Activated T-cell treated with anti-CD3 and anti-CD28 coated beads, Interleukin-2, amount 50 U/mL, for 72 hours (primary cell): ENCODE measurements around the gene ANKRD30B. TPM values are rescaled to one million over a fixed set of nuclear protein-coding genes. Genes with fewer than 3 reads are reported as not detected.
"Not testable (repeated sequence)": the region's sequence is repeated elsewhere in the genome, so short reads cannot be mapped to it uniquely, and the experiment has no call there.

Experiments used
- ATAC-seq, 2 donors: fragments of 150-1000 bp; cut with Tn5 transposase; replicated peaks in 1 of 2; 2 replicates each; pipeline ENCODE4 v1.10.0; 2021; ENCODE audit warnings: moderate library complexity in 2 of 2, mild to moderate bottlenecking in 1 of 2
- DNase-seq, 2 donors: peaks; one replicate each; pipeline ENCODE4 v3.0.0; 2021 to 2022; ENCODE audit warnings: mixed read lengths in 1 of 2
- H3K27ac Mint-ChIP-seq: one replicate; pipeline ENCODE4 v1.8.0; 2022; ENCODE audit warnings: mild to moderate bottlenecking, moderate library complexity, mixed read lengths
- H3K27me3 Mint-ChIP-seq: one replicate; pipeline ENCODE4 v1.8.0; 2022; ENCODE audit warnings: low read depth, mixed read lengths
- H3K36me3 Mint-ChIP-seq, 2 donors: one replicate each; pipeline ENCODE4 v1.8.0; 2022; ENCODE audit warnings: mixed read lengths in 2 of 2, mild to moderate bottlenecking in 1 of 2; ENCODE audit not compliant: insufficient read depth in 2 of 2
- H3K4me1 Mint-ChIP-seq: one replicate; pipeline ENCODE4 v1.8.0; 2022; ENCODE audit warnings: low read depth, mixed read lengths
- H3K4me3 Mint-ChIP-seq, 2 donors: one replicate each; pipeline ENCODE4 v1.8.0; 2022; ENCODE audit warnings: mild to moderate bottlenecking in 2 of 2, mixed read lengths in 2 of 2, moderate library complexity in 2 of 2
- H3K9me3 Mint-ChIP-seq, 2 donors: one replicate each; pipeline ENCODE4 v1.8.0; 2022; ENCODE audit warnings: mixed read lengths in 2 of 2
- total RNA-seq, 2 donors: library from RNA; stranded (reverse); gene quantifications; one replicate each; pipeline ENCODE4 v1.2.3, GENCODE V29; 2022

The ANKRD30B gene
- total RNA-seq, 2 donors from 2014 or later = not detected

DNA sequence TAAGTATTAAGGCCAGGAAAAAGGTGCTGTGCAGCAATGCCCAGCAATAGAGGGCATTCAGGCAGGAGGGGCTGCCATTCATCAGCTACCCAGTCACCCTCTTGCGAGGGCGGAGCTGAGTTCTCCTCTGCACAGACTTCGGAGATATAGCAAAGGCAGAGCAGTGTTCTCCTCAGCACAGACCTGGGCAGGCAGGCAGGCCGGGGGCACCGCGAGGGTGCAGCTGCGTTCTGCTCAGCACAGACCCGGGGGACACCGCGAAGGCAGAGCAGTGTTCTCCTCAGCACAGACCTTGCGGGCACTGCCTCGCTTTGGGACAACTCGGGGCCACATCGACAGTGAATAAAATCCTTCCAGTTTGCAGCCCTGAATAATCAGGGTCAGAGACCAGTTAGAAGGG lies 130.9 kb downstream of the ANKRD30B start:
- not testable (repeated sequence) for H3K4me3 Mint-ChIP-seq, DNase-seq, H3K4me1 Mint-ChIP-seq, H3K9me3 Mint-ChIP-seq, ATAC-seq, H3K27me3 Mint-ChIP-seq, H3K36me3 Mint-ChIP-seq, H3K27ac Mint-ChIP-seq

DNA sequence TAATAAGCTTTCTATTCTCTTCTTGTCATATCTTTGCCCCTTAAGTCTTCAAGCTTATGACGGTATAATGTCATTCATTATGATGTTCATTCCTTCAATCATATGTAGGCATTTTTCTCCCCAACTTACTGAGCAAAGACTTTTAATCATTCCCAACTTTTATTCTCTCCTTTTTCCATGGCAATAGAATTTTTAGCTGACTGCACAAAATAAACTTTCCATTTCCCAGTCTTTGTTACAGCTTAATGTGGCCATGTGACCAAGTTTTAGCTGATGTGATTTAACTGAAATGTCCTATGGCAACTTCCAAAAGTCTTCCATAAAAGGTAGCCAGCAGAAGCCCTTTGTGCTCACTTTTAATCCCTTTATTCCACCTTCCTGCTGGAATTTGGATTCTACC lies 152.5 kb downstream of the ANKRD30B start:
- no peaks in the 10 kb centered on the region for H3K36me3 Mint-ChIP-seq
- ATAC-seq (no peak), DNase-seq (no peak)
- no peak overlapping the region for H3K4me3 Mint-ChIP-seq
- no peaks in the 10 kb centered on the region for H3K4me1 Mint-ChIP-seq
- no peaks in the 10 kb centered on the region for H3K9me3 Mint-ChIP-seq
- H3K27ac Mint-ChIP-seq = no peak overlapping the region
- no peaks in the 10 kb centered on the region for H3K27me3 Mint-ChIP-seq

Other genes with a start within 250 kb of the ANKRD30B start
- gene POTEC, start 204.6 kb upstream of the ANKRD30B start, total RNA-seq = not detected